Astrocyte (in vitro differentiated cells and primary cell): Measurements from ENCODE around the gene PCK2. TPM values are rescaled to one million over a fixed set of nuclear protein-coding genes. Genes with fewer than 3 reads are reported as not detected.
"Not testable (repeated sequence)": the region's sequence is repeated elsewhere in the genome, so short reads cannot be mapped to it uniquely, and the experiment has no call there.

Source experiments
- DNase-seq: peaks from one replicate; pipeline ENCODE4 v3.0.0-alpha.2; 2010; ENCODE audit warnings: low read depth
- FAIRE-seq: peaks from 2 replicates; lab custom pipeline; 2011; peaks lifted over from hg19 to GRCh38; lab: Jason Lieb, UNC
- H2AFZ ChIP-seq: 2 replicates; pipeline ENCODE4 v1.6.0; 2012; ENCODE audit warnings: low read depth, low read length, inconsistent platforms
- H3K27ac ChIP-seq: 2 replicates; pipeline ENCODE4 v1.5.1; 2011; ENCODE audit warnings: low read depth, low read length, inconsistent platforms
- H3K27me3 ChIP-seq: 2 replicates; pipeline ENCODE4 v1.6.0; 2011; ENCODE audit warnings: low read length, inconsistent platforms; ENCODE audit not compliant: insufficient read depth
- H3K36me3 ChIP-seq: 2 replicates; pipeline ENCODE4 v1.5.1; 2011; ENCODE audit warnings: low read length, inconsistent platforms; ENCODE audit not compliant: insufficient read depth
- H3K4me1 ChIP-seq: 2 replicates; pipeline ENCODE4 v1.5.1; 2011; ENCODE audit warnings: low read length, inconsistent platforms; ENCODE audit not compliant: insufficient read depth
- H3K4me2 ChIP-seq: 2 replicates; pipeline ENCODE4 v1.6.0; 2012; ENCODE audit warnings: low read length, inconsistent platforms
- H3K4me3 ChIP-seq: 2 replicates; pipeline ENCODE4 v1.5.1; 2011; ENCODE audit warnings: low read depth, mild to moderate bottlenecking, low read length, inconsistent platforms; ENCODE audit not compliant: insufficient read depth
- H3K79me2 ChIP-seq: 2 replicates; pipeline ENCODE4 v1.6.0; 2012; ENCODE audit warnings: mild to moderate bottlenecking, low read length, inconsistent platforms; ENCODE audit not compliant: insufficient read depth
- H3K9ac ChIP-seq: 2 replicates; pipeline ENCODE4 v1.6.0; 2012; ENCODE audit warnings: mild to moderate bottlenecking, low read length, inconsistent platforms
- H3K9me3 ChIP-seq: 2 replicates; pipeline ENCODE4 v1.5.1; 2012; ENCODE audit warnings: low read depth, mild to moderate bottlenecking, low read length, inconsistent platforms; ENCODE audit not compliant: insufficient read depth
- H4K20me1 ChIP-seq: 2 replicates; pipeline ENCODE4 v1.6.0; 2012; ENCODE audit warnings: low read length, inconsistent platforms; ENCODE audit not compliant: insufficient read depth
- H3K27ac Mint-ChIP-seq: one replicate; pipeline ENCODE4 v1.8.0; 2021; ENCODE audit warnings: mild to moderate bottlenecking, mixed read lengths; ENCODE audit not compliant: unreplicated experiment
- H3K27me3 Mint-ChIP-seq: one replicate; pipeline ENCODE4 v1.8.0; 2021; ENCODE audit warnings: low read depth, mixed read lengths; ENCODE audit not compliant: unreplicated experiment
- H3K36me3 Mint-ChIP-seq: one replicate; pipeline ENCODE4 v1.8.0; 2021; ENCODE audit warnings: low read depth, mixed read lengths; ENCODE audit not compliant: unreplicated experiment
- H3K4me1 Mint-ChIP-seq: one replicate; pipeline ENCODE4 v1.8.0; 2021; ENCODE audit warnings: low read depth, mixed read lengths; ENCODE audit not compliant: unreplicated experiment
- H3K4me3 Mint-ChIP-seq: one replicate; pipeline ENCODE4 v1.8.0; 2021; ENCODE audit warnings: mild to moderate bottlenecking, moderate library complexity, mixed read lengths; ENCODE audit not compliant: unreplicated experiment
- H3K9me3 Mint-ChIP-seq: one replicate; pipeline ENCODE4 v1.8.0; 2021; ENCODE audit warnings: mild to moderate bottlenecking, mixed read lengths; ENCODE audit not compliant: unreplicated experiment
- CTCF ChIP-seq: IDR thresholded peaks from 2 replicates; pipeline ENCODE4 v1.5.1; 2011; ENCODE audit warnings: low read depth, mild to moderate bottlenecking, inconsistent platforms, low read length, moderate library complexity; ENCODE audit not compliant: insufficient read depth
- EZH2 ChIP-seq: IDR thresholded peaks from 2 replicates; pipeline ENCODE4 v1.6.1; 2012; ENCODE audit warnings: mild to moderate bottlenecking, low read length, inconsistent platforms; ENCODE audit not compliant: insufficient read depth
- total RNA-seq: library from RNA; stranded (reverse); gene quantifications from 2 replicates; pipeline ENCODE4 v1.2.1, GENCODE V29; 2021

The PCK2 gene
- total RNA-seq, 1 donor from 2014 or later = 73.8 TPM

- no peak for TF ChIP-seq CTCF
- TF ChIP-seq EZH2 = no peak
- Histone ChIP-seq H3K4me3 (no peak overlapping the region), H3K79me2 (no peaks in the 10 kb centered on the region), H4K20me1 (no peaks in the 10 kb centered on the region), H3K27me3 (no peaks in the 10 kb centered on the region), H3K4me1 (no peaks in the 10 kb centered on the region), H3K27ac (no peak overlapping the region), H3K36me3 (no peaks in the 10 kb centered on the region), H3K4me2 (no peak overlapping the region), H2AFZ (no peak overlapping the region), H3K9me3 (no peaks in the 10 kb centered on the region), H3K9ac (no peak overlapping the region)
- DNase-seq (no peak), FAIRE-seq (no peak)
- Mint-ChIP-seq H3K36me3 (peaks cover 47% of the 10 kb centered on the region), H3K4me3 (no peak overlapping the region), H3K27me3 (no peaks in the 10 kb centered on the region), H3K27ac (no peak overlapping the region), H3K9me3 (no peaks in the 10 kb centered on the region), H3K4me1 (no peaks in the 10 kb centered on the region)
Measured at GRCh38 chr14:24100982-24101494, 6.9 kb downstream of the PCK2 start.

GRCh38 chr14:24102357-24103048 is 8.4 kb downstream of the PCK2 start:
- H3K9me3 ChIP-seq = no peaks in the 10 kb centered on the region
- DNase-seq = no peak
- no peak for FAIRE-seq
- TF ChIP-seq EZH2 (no peak), CTCF (no peak)
- Mint-ChIP-seq H3K4me3 (no peak overlapping the region), H3K36me3 (peaks cover 45% of the 10 kb centered on the region), H3K27me3 (no peaks in the 10 kb centered on the region), H3K4me1 (peaks cover 2% of the 10 kb centered on the region), H3K9me3 (no peaks in the 10 kb centered on the region), H3K27ac (no peak overlapping the region)
- H2AFZ ChIP-seq = no peak overlapping the region
- H3K36me3 ChIP-seq = no peaks in the 10 kb centered on the region
- no peaks in the 10 kb centered on the region for H4K20me1 ChIP-seq
- no peak overlapping the region for H3K4me2 ChIP-seq
- no peak overlapping the region for H3K27ac ChIP-seq
- H3K9ac ChIP-seq = no peak overlapping the region
- H3K79me2 ChIP-seq = no peaks in the 10 kb centered on the region
- H3K4me3 ChIP-seq = no peak overlapping the region
- H3K27me3 ChIP-seq = no peaks in the 10 kb centered on the region
- H3K4me1 ChIP-seq = no peaks in the 10 kb centered on the region

GRCh38 chr14:24103451-24103850 is 9.3 kb downstream of the PCK2 start:
- peaks cover 2% of the 10 kb centered on the region for H3K4me1 Mint-ChIP-seq
- peak overlapping the region; percentile 69 for H3K27ac Mint-ChIP-seq
- Histone ChIP-seq H3K36me3 (no peaks in the 10 kb centered on the region), H3K9ac (no peak overlapping the region), H3K27ac (no peak overlapping the region), H3K79me2 (no peaks in the 10 kb centered on the region), H3K27me3 (no peaks in the 10 kb centered on the region), H3K4me3 (no peak overlapping the region), H4K20me1 (no peaks in the 10 kb centered on the region), H3K4me1 (no peaks in the 10 kb centered on the region), H2AFZ (no peak overlapping the region), H3K9me3 (no peaks in the 10 kb centered on the region), H3K4me2 (no peak overlapping the region)
- TF ChIP-seq EZH2 (no peak), CTCF (no peak)
- H3K4me3 Mint-ChIP-seq = no peak overlapping the region
- H3K9me3 Mint-ChIP-seq = no peaks in the 10 kb centered on the region
- no peaks in the 10 kb centered on the region for H3K27me3 Mint-ChIP-seq
- no peak for FAIRE-seq
- DNase-seq = no peak
- H3K36me3 Mint-ChIP-seq = peaks cover 45% of the 10 kb centered on the region

- H3K9ac ChIP-seq, H3K9me3 ChIP-seq, H3K4me3 Mint-ChIP-seq, H3K79me2 ChIP-seq, H3K27me3 Mint-ChIP-seq, DNase-seq, H3K4me3 ChIP-seq, H3K27ac ChIP-seq, H2AFZ ChIP-seq, H3K27me3 ChIP-seq, H3K4me1 ChIP-seq, H4K20me1 ChIP-seq, H3K9me3 Mint-ChIP-seq, FAIRE-seq, H3K4me1 Mint-ChIP-seq, H3K27ac Mint-ChIP-seq, H3K36me3 ChIP-seq, H3K4me2 ChIP-seq: not testable (repeated sequence)
- H3K36me3 Mint-ChIP-seq = peaks cover 30% of the 10 kb centered on the region
Measured at GRCh38 chr14:24105609-24106239, 11.6 kb downstream of the PCK2 start.
